H1 (cell line): Measurements from ENCODE around the gene PPP1R2. TPM values are rescaled to one million over a fixed set of nuclear protein-coding genes. Genes with fewer than 3 reads are reported as not detected.

Experiments
- CTCF ChIA-PET: fragments of 300-600 bp; sonication (Branson Sonifier 250); formaldehyde crosslinking; loops from one replicate; lab custom pipeline; 2021; ENCODE audit not compliant: partially characterized antibody; lab: Charles Lee
- POLR2A ChIA-PET: fragments of 300-600 bp; sonication (Branson Sonifier 250); formaldehyde crosslinking; loops from one replicate; lab custom pipeline; 2021; ENCODE audit warnings: inconsistent platforms; ENCODE audit not compliant: partially characterized antibody; lab: Charles Lee
- DNase-seq, 2 experiments: peaks; one replicate each; pipeline versions ENCODE4 v3.0.0 to v3.0.0-alpha.2; 2010 to 2022; ENCODE audit warnings: low spot score in 2 of 2, low read depth in 1 of 2, mixed read lengths in 1 of 2
- FAIRE-seq: peaks from 2 replicates; lab custom pipeline; 2011; peaks lifted over from hg19 to GRCh38; lab: Jason Lieb, UNC
- H2AFZ ChIP-seq: 2 replicates; pipeline ENCODE4 v1.8.1; 2012; ENCODE audit warnings: low read length, inconsistent platforms
- H2AK5ac ChIP-seq: 2 replicates; pipeline ENCODE4 v1.6.1; 2013; ENCODE audit warnings: low read depth, low read length
- H2BK120ac ChIP-seq: replicated peaks from 2 replicates; pipeline ENCODE3; 2013; ENCODE audit warnings: low read depth, low read length, inconsistent platforms
- H2BK12ac ChIP-seq: 2 replicates; pipeline ENCODE4 v1.6.1; 2013; ENCODE audit warnings: low read depth, low read length
- H2BK15ac ChIP-seq: 2 replicates; pipeline ENCODE4 v1.6.1; 2013; ENCODE audit warnings: low read length
- H2BK20ac ChIP-seq: 2 replicates; pipeline ENCODE4 v1.6.1; 2013; ENCODE audit warnings: low read length
- H2BK5ac ChIP-seq: 2 replicates; pipeline ENCODE4 v1.6.1; 2013; ENCODE audit warnings: low read depth, low read length
- H3K14ac ChIP-seq: 2 replicates; pipeline ENCODE4 v1.6.1; 2013; ENCODE audit warnings: inconsistent platforms; ENCODE audit not compliant: insufficient read length
- H3K18ac ChIP-seq: 2 replicates; pipeline ENCODE4 v1.6.1; 2013; ENCODE audit warnings: low read length; ENCODE audit errors: extremely low read depth
- H3K23ac ChIP-seq: 2 replicates; pipeline ENCODE4 v1.6.1; 2013; ENCODE audit warnings: inconsistent platforms; ENCODE audit not compliant: insufficient read length
- H3K23me2 ChIP-seq: 2 replicates; pipeline ENCODE4 v1.6.1; 2013; ENCODE audit warnings: low read depth, low read length
- H3K27ac ChIP-seq: 2 replicates; pipeline ENCODE4 v1.6.1; 2011; ENCODE audit warnings: low read depth, low read length, inconsistent platforms
- H3K27me3 ChIP-seq, 4 experiments: replicated peaks in 1 of 4; 1 replicate in 1 of 4; 2 replicates in 3 of 4; pipeline versions ENCODE4 v1.6.1 to v1.8.1; 2011 to 2013; ENCODE audit warnings: low read length in 3 of 4, mild to moderate bottlenecking in 3 of 4, inconsistent platforms in 2 of 4, mixed read lengths in 2 of 4, moderate library complexity in 1 of 4; ENCODE audit not compliant: control insufficient read depth in 3 of 4, insufficient read depth in 3 of 4; ENCODE audit errors: extremely low read depth in 1 of 4
- H3K36me3 ChIP-seq, 4 experiments: 2 replicates each; pipeline versions ENCODE4 v1.6.1 to v1.8.1; 2011 to 2013; ENCODE audit warnings: mild to moderate bottlenecking in 4 of 4, low read length in 3 of 4, moderate library complexity in 2 of 4, control low read depth in 1 of 4, inconsistent platforms in 1 of 4; ENCODE audit not compliant: insufficient read depth in 4 of 4, control insufficient read depth in 2 of 4
- H3K4ac ChIP-seq: replicated peaks from 2 replicates; pipeline ENCODE3; 2013; ENCODE audit warnings: low read length, low read depth, mixed read lengths, inconsistent platforms; ENCODE audit not compliant: insufficient read length
- H3K4me1 ChIP-seq, 4 experiments: replicated peaks in 1 of 4; 1 replicate in 1 of 4; 2 replicates in 3 of 4; pipeline versions ENCODE4 v1.6.1 to v1.8.1; 2011 to 2013; ENCODE audit warnings: low read length in 3 of 4, inconsistent platforms in 2 of 4, mixed read lengths in 1 of 4; ENCODE audit not compliant: insufficient read depth in 4 of 4, control insufficient read depth in 3 of 4
- H3K4me2 ChIP-seq, 2 experiments: 2 replicates each; pipeline versions ENCODE4 v1.6.1 to v1.8.1; 2011 to 2013; ENCODE audit warnings: low read depth in 2 of 2, low read length in 2 of 2, control low read depth in 1 of 2, inconsistent platforms in 1 of 2, mild to moderate bottlenecking in 1 of 2; ENCODE audit not compliant: insufficient read depth in 1 of 2
- H3K4me3 ChIP-seq, 4 experiments: fragments of 200-600, 300-600 bp in 1 of 4; sonication (generic), shearing (Covaris generic), sonication (Bioruptor Twin) in 1 of 4; 2 replicates each; pipeline versions ENCODE4 v1.5.1 to v1.8.1; 2011 to 2016; ENCODE audit warnings: low read length in 4 of 4, low read depth in 3 of 4, control low read depth in 2 of 4, inconsistent platforms in 2 of 4, mild to moderate bottlenecking in 2 of 4, mixed read lengths in 1 of 4, moderate library complexity in 1 of 4; ENCODE audit not compliant: insufficient read depth in 2 of 4; ENCODE audit errors: extremely low read depth in 1 of 4
- H3K56ac ChIP-seq: replicated peaks from 2 replicates; pipeline ENCODE3; 2013; ENCODE audit warnings: low read depth, mild to moderate bottlenecking, mixed read lengths, low read length, inconsistent platforms; ENCODE audit not compliant: insufficient read length
- H3K79me1 ChIP-seq: 2 replicates; pipeline ENCODE4 v1.6.1; 2013; ENCODE audit warnings: low read depth, low read length, control low read depth
- H3K79me2 ChIP-seq, 2 experiments: 2 replicates each; pipeline versions ENCODE4 v1.6.1 to v1.8.1; 2012 to 2013; ENCODE audit warnings: low read length in 2 of 2, mild to moderate bottlenecking in 2 of 2, inconsistent platforms in 1 of 2; ENCODE audit not compliant: insufficient read depth in 2 of 2, control insufficient read depth in 1 of 2
- H3K9ac ChIP-seq, 4 experiments: replicated peaks in 1 of 4; 1 replicate in 1 of 4; 2 replicates in 3 of 4; pipeline versions ENCODE4 v1.6.1 to v1.8.1; 2011 to 2013; ENCODE audit warnings: low read depth in 3 of 4, low read length in 3 of 4, control low read depth in 2 of 4, mild to moderate bottlenecking in 2 of 4, moderate library complexity in 2 of 4, inconsistent platforms in 1 of 4; ENCODE audit errors: extremely low read depth in 1 of 4
- H3K9me3 ChIP-seq, 2 experiments: 2 replicates each; pipeline versions ENCODE4 v1.6.1 to v1.8.1; 2012 to 2013; ENCODE audit warnings: mild to moderate bottlenecking in 2 of 2, moderate library complexity in 2 of 2, control low read depth in 1 of 2, inconsistent platforms in 1 of 2, low read depth in 1 of 2, low read length in 1 of 2, mixed read lengths in 1 of 2; ENCODE audit not compliant: insufficient read depth in 2 of 2
- H4K20me1 ChIP-seq, 2 experiments: replicated peaks in 1 of 2; 2 replicates each; pipeline versions ENCODE3 to v1.8.1; 2011 to 2013; ENCODE audit warnings: inconsistent platforms in 2 of 2, low read length in 2 of 2, mild to moderate bottlenecking in 1 of 2; ENCODE audit not compliant: insufficient read depth in 2 of 2, control insufficient read depth in 1 of 2
- H4K5ac ChIP-seq: 2 replicates; pipeline ENCODE4 v1.6.1; 2013; ENCODE audit warnings: low read length, low read depth, mixed read lengths, inconsistent platforms; ENCODE audit not compliant: insufficient read length
- H4K8ac ChIP-seq: 2 replicates; pipeline ENCODE4 v1.8.0; 2013; ENCODE audit warnings: mild to moderate bottlenecking, moderate library complexity, low read length, inconsistent platforms; ENCODE audit not compliant: insufficient read depth; ENCODE audit errors: extremely low read depth
- H4K91ac ChIP-seq: replicated peaks from 2 replicates; pipeline ENCODE3; 2013; ENCODE audit warnings: low read length, mixed read lengths, inconsistent platforms; ENCODE audit not compliant: insufficient read length
- WGBS, 2 experiments: shearing (Covaris generic) in 1 of 2; methylation state at CpG; one replicate each; pipeline versions ENCODE4 v1.1.6 to v1.1.7; 2013 to 2015; ENCODE audit warnings: low lambda C conversion rate in 2 of 2, mixed read lengths in 2 of 2, inconsistent platforms in 1 of 2, low coverage in 1 of 2, missing lambda C conversion rate in 1 of 2; ENCODE audit not compliant: insufficient replicate concordance in 2 of 2, insufficient coverage in 1 of 2, insufficient read length in 1 of 2; ENCODE audit errors: extremely low coverage in 1 of 2, missing lambda C conversion rate in 1 of 2; 5-methylcytosine and 5-hydroxymethylcytosine counted together
- polyA plus RNA-seq, 7 experiments: library from polyadenylated mRNA; depleted of rRNA in 3 of 7; stranded (reverse) in 5 of 7; unstranded in 2 of 7; fragments of >200 nt in 5 of 7; fragments of 200-250 nt in 2 of 7; gene quantifications; 1 replicate in 5 of 7; 2 replicates in 1 of 7; 4 replicates in 1 of 7; pipeline versions ENCODE4 v1.2.1 to v1.2.3, GENCODE V29; 2011 to 2013; ENCODE audit warnings: missing spikeins in 2 of 7, mixed read lengths in 2 of 7
- total RNA-seq: library from RNA; stranded (reverse); fragmentation: NEBNext Ultra II Directional; extraction: Animal tissue kit (Norgen Biotek cat#: 25700); gene quantifications from 2 replicates; pipeline ENCODE4 v1.2.1, GENCODE V29; 2021

PPP1R2 gene
- total and polyA plus RNA-seq, 2 of the 8 experiments (the other 6 are each of a cell fraction or from before 2014, with no cell fraction given) = 14.0 to 26.5 TPM

GRCh38 chr3:195549931-195550519, 6.9 kb upstream of the PPP1R2 start:
- 0 out of 2 replicates have a peak overlapping the region, but pooled peaks have one; percentile 23 for H2BK12ac ChIP-seq
- CTCF ChIA-PET = interaction anchor here (0.5 to 0.6 kb wide), 2 partner anchors 34 to 265 kb away, joined by 3 read pairs; partner anchors contain the start of gene APOD

More at GRCh38 chr3:195549931-195550519, 6.9 kb upstream of the PPP1R2 start:
- no peak overlapping the region for H4K8ac ChIP-seq
- no peak overlapping the region for H3K4me3 ChIP-seq
- H3K4me1 ChIP-seq = peaks cover 0 to 8% (median 4%) of the 10 kb centered on the region in 4 experiments; a peak in 5 of 7 replicates
- H3K27me3 ChIP-seq = no peaks in the 10 kb centered on the region; a peak in 3 of 7 replicates
- no peak overlapping the region for H4K91ac ChIP-seq
- no peak overlapping the region for H3K4ac ChIP-seq
- H4K5ac ChIP-seq = no peak overlapping the region
- H2BK5ac ChIP-seq = no peak overlapping the region
- H2BK120ac ChIP-seq = no peak overlapping the region
- no peak overlapping the region for H2BK15ac ChIP-seq
- H3K27ac ChIP-seq = no peak overlapping the region
- no peaks in the 10 kb centered on the region for H3K9me3 ChIP-seq
- H3K4me2 ChIP-seq = no peak overlapping the region
- DNase-seq (no peak), FAIRE-seq (no peak)
- no peak overlapping the region for H2AFZ ChIP-seq
- H4K20me1 ChIP-seq = no peaks in the 10 kb centered on the region
- H3K23me2 ChIP-seq = no peaks in the 10 kb centered on the region
- H3K56ac ChIP-seq = no peak overlapping the region
- no peaks in the 10 kb centered on the region for H3K36me3 ChIP-seq
- H3K14ac ChIP-seq = no peak overlapping the region
- H2BK20ac ChIP-seq = no peak overlapping the region; the same call in 1 of the 2 replicates
- POLR2A ChIA-PET = no interaction called here
- H2AK5ac ChIP-seq = no peak overlapping the region
- WGBS, 2 experiments = 87% methylated on average over 9 of the region's 9 CpGs; no CpG with 5 or more reads in 1 of the 2 experiments
- H3K79me2 ChIP-seq = no peaks in the 10 kb centered on the region
- H3K9ac ChIP-seq = no peak overlapping the region
- no peaks in the 10 kb centered on the region for H3K79me1 ChIP-seq
- H3K23ac ChIP-seq = no peak overlapping the region
- H3K18ac ChIP-seq = no peak overlapping the region
